ENCODE results near the gene TERC. TPM values are rescaled to one million over a fixed set of nuclear protein-coding genes. Genes with fewer than 3 reads are reported as not detected.

TERC gene
- total RNA-seq, 1 experiment from 2014 or later = 47.0 TPM

DNA sequence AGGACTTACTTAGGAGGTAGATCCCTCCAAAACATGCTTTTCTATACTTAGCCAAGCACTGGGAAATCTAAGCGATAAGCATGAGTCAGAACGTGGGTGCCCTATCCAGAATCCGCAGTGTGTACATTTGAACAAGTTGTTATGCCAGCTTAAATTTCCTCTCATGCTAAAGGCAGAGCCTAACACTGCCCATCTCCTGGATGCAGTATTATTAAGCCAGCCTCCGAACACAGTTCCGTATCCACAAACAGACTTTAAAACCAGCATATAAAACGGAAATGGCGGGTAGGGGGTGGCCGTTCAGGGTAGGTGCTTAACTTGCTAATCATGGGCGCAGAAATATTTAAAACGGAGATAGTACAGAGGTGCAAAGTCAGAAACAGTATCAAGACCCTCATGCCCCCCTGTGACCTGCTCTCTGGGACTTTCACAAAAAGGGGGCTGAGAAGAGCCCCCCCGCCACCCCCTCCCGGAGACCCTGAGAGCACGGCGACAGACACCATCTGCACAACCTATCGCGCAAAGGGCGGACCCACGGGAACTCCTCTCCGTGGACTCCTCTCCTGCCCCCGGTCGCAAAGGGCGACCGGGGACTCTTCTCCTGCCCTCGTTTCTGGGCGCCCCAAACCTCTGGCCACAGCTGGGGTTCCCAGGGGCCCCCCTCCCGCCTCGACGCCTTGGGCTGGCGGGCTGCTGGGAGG is 46.9 kb upstream of the TERC start:
- ChIA-PET RAD21 (ENCODE audit: low non-redundant PET in 1 of 2, low total read pairs in 2 of 2, uncharacterized antibody in 2 of 2, unreplicated experiment in 2 of 2) (no interaction called here), POLR2A (no interaction called here), CTCF (interaction anchor here (0.5 kb wide), 1 partner anchor 229 kb away, joined by 5 read pairs; no protein-coding TSS in a partner anchor)
- no peaks in the 10 kb centered on the region for H3K9me2 ChIP-seq (ENCODE audit: insufficient read depth)
- H3K4me2 ChIP-seq (ENCODE audit: low read length) = no peak overlapping the region
- intact Hi-C loops (cut with micrococcal nuclease) = no loop called here
- H3K4me1 ChIP-seq (ENCODE audit: control insufficient read depth in 1 of 2, insufficient read depth in 2 of 2, low read length in 2 of 2) = no peaks in the 10 kb centered on the region
- no peaks in the 10 kb centered on the region for H3K36me3 ChIP-seq (ENCODE audit: control insufficient read depth in 1 of 2, insufficient read depth in 2 of 2, low read length in 2 of 2)
- no TSS peak for BruUV-seq (replicated peaks)
- no peak overlapping the region for H2AFZ ChIP-seq (ENCODE audit: low read depth, low read length, poor library complexity, severe bottlenecking)
- no peaks in the 10 kb centered on the region for H3K79me2 ChIP-seq (ENCODE audit: insufficient read depth, low read length)
- H3K9me3 ChIP-seq (ENCODE audit: control insufficient read depth in 1 of 2, insufficient read depth in 1 of 2, low read depth in 1 of 2, low read length in 2 of 2) = no peaks in the 10 kb centered on the region
- no peak overlapping the region for H3K4me3 ChIP-seq (replicated peaks in 1 of 2; ENCODE audit: low read depth in 1 of 2, low read length in 2 of 2)
- H4K20me1 ChIP-seq (ENCODE audit: insufficient read depth) = no peaks in the 10 kb centered on the region
- H3K9ac ChIP-seq (ENCODE audit: low read length) = no peak overlapping the region
- DNase-seq (ENCODE audit: low read depth, low spot score) = no peak
- no peak for ATAC-seq
- no peak overlapping the region for H3K27ac ChIP-seq (ENCODE audit: low read depth, low read length)
- TF ChIP-seq EGR1 (IDR thresholded peaks at IDR 0.05; ENCODE audit: low read depth) (no peak), SIN3A (IDR thresholded peaks at IDR 0.05; ENCODE audit: low read depth) (no peak), SP1 (IDR thresholded peaks at IDR 0.05; ENCODE audit: low read depth) (no peak), ZNF274 (IDR thresholded peaks at IDR 0.05; ENCODE audit: low read depth, low read length) (no peak), SRF (IDR thresholded peaks at IDR 0.05; ENCODE audit: low read depth) (no peak), TCF7L2 (IDR thresholded peaks at IDR 0.05; ENCODE audit: borderline replicate concordance, extremely low read depth, insufficient read depth, insufficient read length) (no peak), FOSL1 (IDR thresholded peaks at IDR 0.05; ENCODE audit: low read depth) (no peak)
- TF ChIP-seq, protein P1, sequence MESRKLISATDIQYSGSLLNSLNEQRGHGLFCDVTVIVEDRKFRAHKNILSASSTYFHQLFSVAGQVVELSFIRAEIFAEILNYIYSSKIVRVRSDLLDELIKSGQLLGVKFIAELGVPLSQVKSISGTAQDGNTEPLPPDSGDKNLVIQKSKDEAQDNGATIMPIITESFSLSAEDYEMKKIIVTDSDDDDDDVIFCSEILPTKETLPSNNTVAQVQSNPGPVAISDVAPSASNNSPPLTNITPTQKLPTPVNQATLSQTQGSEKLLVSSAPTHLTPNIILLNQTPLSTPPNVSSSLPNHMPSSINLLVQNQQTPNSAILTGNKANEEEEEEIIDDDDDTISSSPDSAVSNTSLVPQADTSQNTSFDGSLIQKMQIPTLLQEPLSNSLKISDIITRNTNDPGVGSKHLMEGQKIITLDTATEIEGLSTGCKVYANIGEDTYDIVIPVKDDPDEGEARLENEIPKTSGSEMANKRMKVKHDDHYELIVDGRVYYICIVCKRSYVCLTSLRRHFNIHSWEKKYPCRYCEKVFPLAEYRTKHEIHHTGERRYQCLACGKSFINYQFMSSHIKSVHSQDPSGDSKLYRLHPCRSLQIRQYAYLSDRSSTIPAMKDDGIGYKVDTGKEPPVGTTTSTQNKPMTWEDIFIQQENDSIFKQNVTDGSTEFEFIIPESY (IDR thresholded peaks at IDR 0.05; ENCODE audit: extremely low read depth, insufficient replicate concordance, low read length) = no peak
- no peaks in the 10 kb centered on the region for H3K27me3 ChIP-seq (ENCODE audit: insufficient read depth, low read length)
